SK-N-SH (cell line): ENCODE data around the gene BCAN. TPM values are rescaled to one million over a fixed set of nuclear protein-coding genes. Genes with fewer than 3 reads are reported as not detected.

Source experiments
- CTCF ChIA-PET: fragments of 300-600, 350-600 bp; formaldehyde crosslinking; extraction: SDS; loops from one replicate; lab custom pipeline; 2021; lab: Yijun Ruan, JAX
- POLR2A ChIA-PET: fragments of 350-600 bp; sonication (Branson Sonifier 250); formaldehyde crosslinking; extraction: SDS; loops from one replicate; lab custom pipeline; 2020; ENCODE audit warnings: antibody characterized with exemption, inconsistent platforms; lab: Yijun Ruan, JAX
- DNase-seq: peaks from one replicate; pipeline ENCODE4 v3.0.0; 2012
- H2AFZ ChIP-seq: fragments of 200-600 bp; sonication (generic); 2 replicates; pipeline ENCODE4 v1.8.1; 2016; ENCODE audit warnings: antibody characterized with exemption, mild to moderate bottlenecking, low read depth
- H3F3A ChIP-seq: fragments of 200-600 bp; sonication (generic); replicated peaks from 2 replicates; pipeline ENCODE3; 2016; ENCODE audit warnings: antibody characterized with exemption, mild to moderate bottlenecking; ENCODE audit not compliant: insufficient read depth
- H3K27ac ChIP-seq, 2 experiments: fragments of 200-500 bp in 1 of 2; fragments of 200-600 bp in 1 of 2; sonication (Bioruptor generic) in 1 of 2; sonication (generic), shearing (Covaris generic) in 1 of 2; 2 replicates each; pipeline versions ENCODE4 v1.5.1 to v1.6.1; 2014 to 2016; ENCODE audit warnings: low read depth in 2 of 2, inconsistent platforms in 1 of 2, low read length in 1 of 2, mild to moderate bottlenecking in 1 of 2, mixed read lengths in 1 of 2
- H3K27me3 ChIP-seq: fragments of 200-600 bp; sonication (generic), shearing (Covaris generic); 2 replicates; pipeline ENCODE4 v1.6.1; 2016; ENCODE audit warnings: mixed run types; ENCODE audit not compliant: insufficient read depth
- H3K36me3 ChIP-seq, 2 experiments: fragments of 200-500 bp in 1 of 2; fragments of 200-600 bp in 1 of 2; sonication (Bioruptor generic) in 1 of 2; sonication (generic) in 1 of 2; replicated peaks in 1 of 2; 2 replicates each; pipeline versions ENCODE3 to v1.5.1; 2014 to 2016; ENCODE audit warnings: low read length in 1 of 2, mild to moderate bottlenecking in 1 of 2; ENCODE audit not compliant: insufficient read depth in 2 of 2, control insufficient read depth in 1 of 2
- H3K4me1 ChIP-seq, 2 experiments: fragments of 200-500 bp in 1 of 2; fragments of 200-600 bp in 1 of 2; sonication (Bioruptor generic) in 1 of 2; sonication (generic), shearing (Covaris generic) in 1 of 2; 2 replicates each; pipeline versions ENCODE4 v1.5.1 to v1.6.1; 2014 to 2016; ENCODE audit warnings: low read depth in 1 of 2, low read length in 1 of 2, mixed run types in 1 of 2; ENCODE audit not compliant: insufficient read depth in 2 of 2, control insufficient read depth in 1 of 2
- H3K4me2 ChIP-seq: fragments of 200-600 bp; sonication (generic), shearing (Covaris generic); 2 replicates; pipeline ENCODE4 v1.6.1; 2017; ENCODE audit warnings: mixed run types
- H3K4me3 ChIP-seq, 2 experiments: fragments of 200-500 bp in 1 of 2; fragments of 200-600 bp in 1 of 2; sonication (Bioruptor generic) in 1 of 2; sonication (generic), shearing (Covaris generic) in 1 of 2; 2 replicates each; pipeline versions ENCODE4 v1.5.1 to v1.8.1; 2014 to 2016; ENCODE audit warnings: low read depth in 2 of 2, inconsistent platforms in 1 of 2, low read length in 1 of 2, mild to moderate bottlenecking in 1 of 2, mixed read lengths in 1 of 2, moderate library complexity in 1 of 2
- H3K79me2 ChIP-seq: fragments of 200-600 bp; sonication (generic); 2 replicates; pipeline ENCODE4 v1.8.1; 2017; ENCODE audit warnings: mild to moderate bottlenecking; ENCODE audit not compliant: insufficient read depth
- H3K9ac ChIP-seq: fragments of 200-600 bp; sonication (generic); 2 replicates; pipeline ENCODE4 v1.6.1; 2017; ENCODE audit warnings: mixed run types
- H3K9me2 ChIP-seq: fragments of 200-600 bp; sonication (generic); 2 replicates; pipeline ENCODE4 v1.6.1; 2017; ENCODE audit warnings: mixed run types
- H3K9me3 ChIP-seq: fragments of 200-600 bp; sonication (generic); 2 replicates; pipeline ENCODE4 v1.6.1; 2017; ENCODE audit warnings: mixed run types, mild to moderate bottlenecking, moderate library complexity
- H4K20me1 ChIP-seq: fragments of 200-600 bp; sonication (generic); 2 replicates; pipeline ENCODE4 v1.6.1; 2017; ENCODE audit warnings: mild to moderate bottlenecking, mixed run types; ENCODE audit not compliant: insufficient read depth
- ELF1 ChIP-seq: IDR thresholded peaks from 2 replicates; pipeline ENCODE4 v1.4.0; 2012
- EP300 ChIP-seq, 2 experiments: IDR thresholded peaks; 2 replicates each; pipeline versions ENCODE4 v1.4.0 to v1.6.1; 2012; ENCODE audit warnings: borderline replicate concordance in 1 of 2, low read depth in 1 of 2, low read length in 1 of 2
- EZH2phosphoT487 ChIP-seq: fragments of 200-600 bp; sonication (generic); IDR thresholded peaks from 2 replicates; pipeline ENCODE4 v1.6.1; 2017; ENCODE audit warnings: low read depth, mixed run types, mild to moderate bottlenecking, antibody characterized with exemption, moderate library complexity, borderline replicate concordance
- FOSL2 ChIP-seq: IDR thresholded peaks from 2 replicates; pipeline ENCODE4 v1.4.0; 2012; ENCODE audit warnings: low read depth, mild to moderate bottlenecking, moderate library complexity, borderline replicate concordance
- FOXM1 ChIP-seq: IDR thresholded peaks from 2 replicates; pipeline ENCODE4 v1.4.0; 2012; ENCODE audit warnings: low read depth, mild to moderate bottlenecking
- GATA2 ChIP-seq: sonication (generic); formaldehyde crosslinking; IDR thresholded peaks from 2 replicates; pipeline ENCODE4 v1.5.0; 2020; ENCODE audit warnings: mild to moderate bottlenecking, missing genetic modification reagents
- MEF2A ChIP-seq: IDR thresholded peaks from 2 replicates; pipeline ENCODE4 v1.4.0; 2012; ENCODE audit warnings: low read depth, borderline replicate concordance
- NFIC ChIP-seq: IDR thresholded peaks from 2 replicates; pipeline ENCODE4 v1.4.0; 2012; ENCODE audit warnings: borderline replicate concordance
- POLR2AphosphoS5 ChIP-seq: IDR thresholded peaks from 2 replicates; pipeline ENCODE4 v1.6.1; 2012; ENCODE audit warnings: low read depth, low read length
- RCOR1 ChIP-seq: fragments of 150-350 bp; IDR thresholded peaks from 2 replicates; pipeline ENCODE4 v1.6.1; 2017; ENCODE audit warnings: antibody characterized with exemption, low read length
- RFX5 ChIP-seq: IDR thresholded peaks from 2 replicates; pipeline ENCODE4 v1.6.1; 2012; ENCODE audit warnings: mild to moderate bottlenecking, improper control_type of control experiment, low read length
- TAF1 ChIP-seq: IDR thresholded peaks from 2 replicates; pipeline ENCODE4 v1.6.1; 2012; ENCODE audit warnings: low read depth, mild to moderate bottlenecking, low read length, moderate library complexity, borderline replicate concordance
- TCF12 ChIP-seq: IDR thresholded peaks from 2 replicates; pipeline ENCODE4 v1.4.0; 2012
- WGBS: methylation state at CpG from one replicate; pipeline ENCODE4 v1.1.6; 2017; ENCODE audit warnings: low lambda C conversion rate; 5-methylcytosine and 5-hydroxymethylcytosine counted together
- polyA plus RNA-seq, 3 experiments: library from polyadenylated mRNA; depleted of rRNA; stranded (reverse); fragments of >200 nt; gene quantifications; 2 replicates each; pipeline ENCODE4 v1.2.3, GENCODE V29; 2012
- TF ChIP-seq, protein P1 (sequence below): IDR thresholded peaks from 2 replicates; pipeline ENCODE4 v1.4.0; 2012; ENCODE audit warnings: low read depth, borderline replicate concordance
- TF ChIP-seq, protein P2 (sequence below): fragments of 150-350 bp; IDR thresholded peaks from 2 replicates; pipeline ENCODE4 v1.6.1; 2016; ENCODE audit warnings: mild to moderate bottlenecking, low read depth, low read length
- TF ChIP-seq, protein P3 (sequence below): IDR thresholded peaks from 2 replicates; pipeline ENCODE4; 2012
- TF ChIP-seq, protein P4 (sequence below): IDR thresholded peaks from 2 replicates; pipeline ENCODE4 v1.4.0; 2012; ENCODE audit warnings: low read depth, borderline replicate concordance
- TF ChIP-seq, protein P5 (sequence below): fragments of 200-600 bp; sonication (generic); IDR thresholded peaks from 2 replicates; pipeline ENCODE4 v1.6.1; 2017; ENCODE audit warnings: antibody characterized with exemption, mild to moderate bottlenecking, moderate library complexity

The BCAN gene
- polyA plus RNA-seq, 1 of the 3 experiments (the other 2 are of a cell fraction) = 0.25 TPM

DNA sequence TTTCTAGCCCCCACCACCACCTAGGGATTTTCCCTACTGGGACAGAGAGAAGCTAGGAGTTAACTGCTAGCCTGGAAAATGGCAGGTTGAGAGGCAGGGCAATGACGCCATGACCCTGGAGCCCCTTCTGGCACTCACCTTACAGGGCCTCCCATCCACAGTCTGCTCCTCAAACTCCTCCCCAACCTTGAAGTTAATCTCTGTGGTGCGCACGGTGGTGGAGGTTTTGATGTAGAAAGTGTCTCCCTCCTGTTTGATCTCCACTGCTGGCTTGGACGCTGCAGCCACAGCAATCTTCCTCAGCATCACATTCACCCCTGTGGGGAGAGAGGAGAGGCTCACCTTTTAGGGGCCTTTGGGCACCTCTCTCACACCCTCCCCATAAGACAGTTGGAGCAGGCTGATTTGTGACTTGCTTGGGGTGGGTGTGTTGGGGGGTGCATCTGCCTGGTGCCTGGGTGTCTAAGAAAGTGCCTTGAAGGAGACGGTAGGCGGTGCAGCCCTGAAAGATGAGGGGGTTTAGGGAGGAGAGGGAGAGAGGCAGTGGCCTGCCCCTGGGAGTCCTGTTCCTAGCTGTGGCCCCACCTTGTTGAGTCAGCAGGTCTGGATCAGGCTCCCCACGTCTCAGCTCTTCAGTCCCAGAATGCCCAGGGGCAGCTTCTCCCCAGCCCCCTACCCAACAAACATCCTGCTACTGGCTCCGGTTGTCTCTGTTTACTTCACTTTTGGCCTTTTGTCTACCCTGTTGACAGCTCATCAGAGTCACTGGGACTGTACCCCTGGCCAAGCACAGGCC, 59.0 kb downstream of the BCAN start:
- POLR2A ChIA-PET = interaction anchor here (1.1 to 1.8 kb wide), 2 partner anchors 9 to 10 kb away, joined by 6 to 7 read pairs; no protein-coding TSS in a partner anchor
- no peaks in the 10 kb centered on the region for H3K27me3 ChIP-seq
- H3K4me3 ChIP-seq = no peak overlapping the region
- H3K9me2 ChIP-seq = no peaks in the 10 kb centered on the region
- H3K79me2 ChIP-seq = no peaks in the 10 kb centered on the region
- peaks cover 0 to 18% of the 10 kb centered on the region in 2 experiments for H3K36me3 ChIP-seq
- no peaks in the 10 kb centered on the region for H3K9me3 ChIP-seq
- peaks cover 26 to 62% of the 10 kb centered on the region in 2 experiments for H3K4me1 ChIP-seq
- CTCF ChIA-PET = interaction anchor here (1.2 to 45.5 kb wide), 6 partner anchors 5 to 189 kb away, joined by 3 to 2702 read pairs (median 7); partner anchors contain the start of genes CRABP2, ISG20L2, METTL25B and NES
- H3K4me2 ChIP-seq = no peak overlapping the region
- H3K27ac ChIP-seq = peak overlapping the region in 1 of 2 experiments; percentile 1; a peak in 1 of 4 replicates
- TF ChIP-seq EZH2phosphoT487 (no peak), GATA2 (CRISPR knock-in tag) (no peak), FOXM1 (no peak), NFIC (no peak), MEF2A (no peak), EP300 (IDR thresholded peaks at IDR 0.05; ENCODE audit: borderline replicate concordance in 1 of 2, low read depth in 1 of 2, low read length in 1 of 2) (no peak), RCOR1 (no peak), ELF1 (no peak), FOSL2 (no peak), RFX5 (no peak), POLR2AphosphoS5 (no peak), TCF12 (no peak), TAF1 (no peak)
- TF ChIP-seq, protein P1, sequence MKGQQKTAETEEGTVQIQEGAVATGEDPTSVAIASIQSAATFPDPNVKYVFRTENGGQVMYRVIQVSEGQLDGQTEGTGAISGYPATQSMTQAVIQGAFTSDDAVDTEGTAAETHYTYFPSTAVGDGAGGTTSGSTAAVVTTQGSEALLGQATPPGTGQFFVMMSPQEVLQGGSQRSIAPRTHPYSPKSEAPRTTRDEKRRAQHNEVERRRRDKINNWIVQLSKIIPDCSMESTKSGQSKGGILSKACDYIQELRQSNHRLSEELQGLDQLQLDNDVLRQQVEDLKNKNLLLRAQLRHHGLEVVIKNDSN = no peak
- TF ChIP-seq, protein P2, sequence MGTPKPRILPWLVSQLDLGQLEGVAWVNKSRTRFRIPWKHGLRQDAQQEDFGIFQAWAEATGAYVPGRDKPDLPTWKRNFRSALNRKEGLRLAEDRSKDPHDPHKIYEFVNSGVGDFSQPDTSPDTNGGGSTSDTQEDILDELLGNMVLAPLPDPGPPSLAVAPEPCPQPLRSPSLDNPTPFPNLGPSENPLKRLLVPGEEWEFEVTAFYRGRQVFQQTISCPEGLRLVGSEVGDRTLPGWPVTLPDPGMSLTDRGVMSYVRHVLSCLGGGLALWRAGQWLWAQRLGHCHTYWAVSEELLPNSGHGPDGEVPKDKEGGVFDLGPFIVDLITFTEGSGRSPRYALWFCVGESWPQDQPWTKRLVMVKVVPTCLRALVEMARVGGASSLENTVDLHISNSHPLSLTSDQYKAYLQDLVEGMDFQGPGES = no peak
- TF ChIP-seq, protein P3, sequence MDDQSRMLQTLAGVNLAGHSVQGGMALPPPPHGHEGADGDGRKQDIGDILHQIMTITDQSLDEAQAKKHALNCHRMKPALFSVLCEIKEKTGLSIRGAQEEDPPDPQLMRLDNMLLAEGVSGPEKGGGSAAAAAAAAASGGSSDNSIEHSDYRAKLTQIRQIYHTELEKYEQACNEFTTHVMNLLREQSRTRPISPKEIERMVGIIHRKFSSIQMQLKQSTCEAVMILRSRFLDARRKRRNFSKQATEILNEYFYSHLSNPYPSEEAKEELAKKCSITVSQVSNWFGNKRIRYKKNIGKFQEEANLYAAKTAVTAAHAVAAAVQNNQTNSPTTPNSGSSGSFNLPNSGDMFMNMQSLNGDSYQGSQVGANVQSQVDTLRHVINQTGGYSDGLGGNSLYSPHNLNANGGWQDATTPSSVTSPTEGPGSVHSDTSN = no peak
- TF ChIP-seq, protein P4, sequence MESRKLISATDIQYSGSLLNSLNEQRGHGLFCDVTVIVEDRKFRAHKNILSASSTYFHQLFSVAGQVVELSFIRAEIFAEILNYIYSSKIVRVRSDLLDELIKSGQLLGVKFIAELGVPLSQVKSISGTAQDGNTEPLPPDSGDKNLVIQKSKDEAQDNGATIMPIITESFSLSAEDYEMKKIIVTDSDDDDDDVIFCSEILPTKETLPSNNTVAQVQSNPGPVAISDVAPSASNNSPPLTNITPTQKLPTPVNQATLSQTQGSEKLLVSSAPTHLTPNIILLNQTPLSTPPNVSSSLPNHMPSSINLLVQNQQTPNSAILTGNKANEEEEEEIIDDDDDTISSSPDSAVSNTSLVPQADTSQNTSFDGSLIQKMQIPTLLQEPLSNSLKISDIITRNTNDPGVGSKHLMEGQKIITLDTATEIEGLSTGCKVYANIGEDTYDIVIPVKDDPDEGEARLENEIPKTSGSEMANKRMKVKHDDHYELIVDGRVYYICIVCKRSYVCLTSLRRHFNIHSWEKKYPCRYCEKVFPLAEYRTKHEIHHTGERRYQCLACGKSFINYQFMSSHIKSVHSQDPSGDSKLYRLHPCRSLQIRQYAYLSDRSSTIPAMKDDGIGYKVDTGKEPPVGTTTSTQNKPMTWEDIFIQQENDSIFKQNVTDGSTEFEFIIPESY = no peak
- TF ChIP-seq, protein P5, sequence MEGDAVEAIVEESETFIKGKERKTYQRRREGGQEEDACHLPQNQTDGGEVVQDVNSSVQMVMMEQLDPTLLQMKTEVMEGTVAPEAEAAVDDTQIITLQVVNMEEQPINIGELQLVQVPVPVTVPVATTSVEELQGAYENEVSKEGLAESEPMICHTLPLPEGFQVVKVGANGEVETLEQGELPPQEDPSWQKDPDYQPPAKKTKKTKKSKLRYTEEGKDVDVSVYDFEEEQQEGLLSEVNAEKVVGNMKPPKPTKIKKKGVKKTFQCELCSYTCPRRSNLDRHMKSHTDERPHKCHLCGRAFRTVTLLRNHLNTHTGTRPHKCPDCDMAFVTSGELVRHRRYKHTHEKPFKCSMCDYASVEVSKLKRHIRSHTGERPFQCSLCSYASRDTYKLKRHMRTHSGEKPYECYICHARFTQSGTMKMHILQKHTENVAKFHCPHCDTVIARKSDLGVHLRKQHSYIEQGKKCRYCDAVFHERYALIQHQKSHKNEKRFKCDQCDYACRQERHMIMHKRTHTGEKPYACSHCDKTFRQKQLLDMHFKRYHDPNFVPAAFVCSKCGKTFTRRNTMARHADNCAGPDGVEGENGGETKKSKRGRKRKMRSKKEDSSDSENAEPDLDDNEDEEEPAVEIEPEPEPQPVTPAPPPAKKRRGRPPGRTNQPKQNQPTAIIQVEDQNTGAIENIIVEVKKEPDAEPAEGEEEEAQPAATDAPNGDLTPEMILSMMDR = no peak
- H4K20me1 ChIP-seq = no peaks in the 10 kb centered on the region
- no peak overlapping the region for H3K9ac ChIP-seq
- H3F3A ChIP-seq = peaks cover 11% of the 10 kb centered on the region
- WGBS = 87% methylated on average over 8 of the region's 8 CpGs
- DNase-seq = no peak
- H2AFZ ChIP-seq = no peak overlapping the region
